GM12864 (cell line): ENCODE measurements around the gene ROMO1.
"Not testable (repeated sequence)": the region's sequence is repeated elsewhere in the genome, so short reads cannot be mapped to it uniquely, and the experiment has no call there.

Experiments used
- DNase-seq: peaks from one replicate; pipeline ENCODE4 v3.0.0-alpha.2; 2011; ENCODE audit warnings: low read depth
- H3K4me3 ChIP-seq: 2 replicates; pipeline ENCODE4 v1.5.1; 2011; ENCODE audit warnings: mild to moderate bottlenecking, low read depth, low read length, control low read depth
- TF ChIP-seq, protein P1 (sequence below): IDR thresholded peaks from 2 replicates; pipeline ENCODE4 v1.5.1; 2011; ENCODE audit warnings: low read depth, mild to moderate bottlenecking, moderate library complexity, low read length, control low read depth, inconsistent platforms; ENCODE audit errors: missing control alignments

The ROMO1 gene

DNA sequence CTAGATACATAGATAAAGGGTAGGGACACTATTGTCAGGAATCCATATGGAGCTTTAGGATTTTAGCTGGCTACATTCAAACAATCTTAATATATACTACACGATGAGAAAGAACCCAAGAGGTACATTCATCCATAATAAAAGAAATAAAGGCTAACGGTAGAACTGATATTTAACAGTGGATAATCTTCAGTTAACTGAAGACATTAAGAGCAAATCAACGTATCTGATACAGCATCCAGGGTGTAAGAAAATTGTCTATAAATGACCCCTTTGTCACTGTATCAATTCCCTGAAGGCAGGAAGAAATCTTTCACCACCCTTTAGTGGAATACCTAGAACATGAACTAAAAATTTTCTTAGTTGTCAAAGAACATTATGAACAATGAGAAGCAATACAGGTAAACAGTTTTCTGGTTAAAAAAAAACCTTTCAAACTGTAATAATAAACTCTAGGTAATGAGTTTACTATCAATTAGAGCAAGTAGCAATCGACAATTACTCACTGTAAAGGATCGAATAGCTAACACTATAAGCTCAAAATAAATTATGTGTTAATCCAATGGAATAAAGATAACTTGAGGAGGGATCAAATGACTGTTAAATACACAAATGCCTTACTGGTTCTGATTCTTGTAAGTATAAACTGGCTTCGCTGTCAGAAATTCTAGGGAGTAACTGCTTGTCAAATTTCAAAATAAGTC, 11.8 kb downstream of the ROMO1 start:
- no peak for DNase-seq
- no peak overlapping the region for H3K4me3 ChIP-seq
- TF ChIP-seq, protein P1, sequence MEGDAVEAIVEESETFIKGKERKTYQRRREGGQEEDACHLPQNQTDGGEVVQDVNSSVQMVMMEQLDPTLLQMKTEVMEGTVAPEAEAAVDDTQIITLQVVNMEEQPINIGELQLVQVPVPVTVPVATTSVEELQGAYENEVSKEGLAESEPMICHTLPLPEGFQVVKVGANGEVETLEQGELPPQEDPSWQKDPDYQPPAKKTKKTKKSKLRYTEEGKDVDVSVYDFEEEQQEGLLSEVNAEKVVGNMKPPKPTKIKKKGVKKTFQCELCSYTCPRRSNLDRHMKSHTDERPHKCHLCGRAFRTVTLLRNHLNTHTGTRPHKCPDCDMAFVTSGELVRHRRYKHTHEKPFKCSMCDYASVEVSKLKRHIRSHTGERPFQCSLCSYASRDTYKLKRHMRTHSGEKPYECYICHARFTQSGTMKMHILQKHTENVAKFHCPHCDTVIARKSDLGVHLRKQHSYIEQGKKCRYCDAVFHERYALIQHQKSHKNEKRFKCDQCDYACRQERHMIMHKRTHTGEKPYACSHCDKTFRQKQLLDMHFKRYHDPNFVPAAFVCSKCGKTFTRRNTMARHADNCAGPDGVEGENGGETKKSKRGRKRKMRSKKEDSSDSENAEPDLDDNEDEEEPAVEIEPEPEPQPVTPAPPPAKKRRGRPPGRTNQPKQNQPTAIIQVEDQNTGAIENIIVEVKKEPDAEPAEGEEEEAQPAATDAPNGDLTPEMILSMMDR: no peak

- no peak for DNase-seq
- TF ChIP-seq, protein P1: no peak
- no peak overlapping the region for H3K4me3 ChIP-seq
Measured at GRCh38 chr20:35711588-35712209, 12.5 kb downstream of the ROMO1 start.

DNA sequence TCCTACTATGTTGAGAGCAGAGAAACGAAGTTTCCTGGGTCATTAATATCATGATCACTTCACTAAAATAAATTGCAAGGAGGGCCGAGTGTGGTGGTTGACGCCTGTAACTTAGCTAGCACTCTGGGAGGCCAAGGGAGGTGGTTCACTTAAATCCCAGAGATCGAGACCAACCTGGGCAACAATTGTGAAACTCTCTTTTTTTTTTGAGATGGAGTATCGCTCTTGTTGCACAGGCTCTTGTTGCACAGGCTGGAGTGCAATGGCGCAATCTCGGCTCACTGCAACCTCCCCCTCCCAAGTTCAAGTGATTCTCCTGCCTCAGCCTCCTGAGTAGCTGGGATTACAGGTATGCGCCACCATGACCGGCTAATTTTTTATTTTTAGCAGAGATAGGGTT, 13.9 kb downstream of the ROMO1 start:
- not testable (repeated sequence) for DNase-seq, H3K4me3 ChIP-seq

DNA sequence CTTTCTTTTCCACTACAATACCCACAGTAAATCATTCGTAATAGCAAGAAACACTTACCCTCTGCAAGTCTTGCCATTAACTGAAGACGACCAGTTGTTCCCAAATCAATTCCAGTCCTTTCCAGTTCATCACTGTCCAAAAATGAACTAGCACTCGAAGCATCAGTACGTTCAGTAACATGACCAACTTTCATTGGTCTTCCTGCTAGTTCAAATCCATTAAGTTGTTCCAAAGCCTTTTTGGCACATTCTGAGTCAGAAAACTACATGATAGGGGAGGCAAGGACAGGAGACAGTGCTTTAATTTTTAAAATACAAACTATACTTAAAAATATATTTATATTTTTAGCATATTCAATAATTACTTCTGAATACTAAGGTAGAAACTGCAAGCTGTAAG, 14.9 kb downstream of the ROMO1 start:
- TF ChIP-seq, protein P1: no peak
- no peak for DNase-seq
- no peak overlapping the region for H3K4me3 ChIP-seq

DNA sequence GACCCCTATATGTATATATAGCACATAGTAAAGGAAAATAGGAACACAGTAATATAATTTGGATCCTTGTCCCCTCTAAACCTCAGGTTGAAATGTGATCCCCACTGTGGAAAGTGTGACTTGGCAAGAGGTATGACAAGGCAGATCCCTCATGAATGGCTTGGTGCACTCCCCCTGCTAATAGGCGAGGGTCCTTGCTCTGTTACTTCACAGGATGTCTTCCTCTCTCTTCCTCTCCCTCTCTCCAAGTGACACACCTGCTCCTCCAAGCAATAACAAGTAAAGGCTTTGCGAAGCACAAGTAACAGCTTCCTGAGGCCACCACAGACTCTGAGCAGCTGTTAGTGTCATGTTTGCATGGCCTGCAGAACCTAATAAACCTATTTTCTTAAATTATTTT, 16.4 kb downstream of the ROMO1 start:
- DNase-seq: no peak
- TF ChIP-seq, protein P1: no peak
- no peak overlapping the region for H3K4me3 ChIP-seq

DNA sequence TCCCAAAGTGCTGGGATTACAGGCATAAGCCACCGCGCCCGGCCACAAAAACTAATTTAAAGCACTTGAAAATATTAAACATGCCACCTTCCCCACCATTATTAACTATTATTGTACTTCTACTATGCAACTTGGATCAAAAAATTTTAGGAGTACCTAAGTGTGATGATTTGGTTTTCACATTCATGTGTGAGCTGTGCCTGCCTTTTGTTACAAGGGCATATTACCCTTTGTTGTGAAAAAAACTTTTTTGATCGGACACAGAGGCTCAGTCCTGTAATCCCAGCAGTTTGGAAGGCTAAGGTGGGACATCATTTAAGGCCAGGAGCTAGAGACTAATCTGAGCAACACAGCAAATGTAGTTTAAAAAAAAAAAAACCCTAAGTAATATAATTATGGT, 17.1 kb downstream of the ROMO1 start:
- no peak for DNase-seq
- H3K4me3 ChIP-seq: no peak overlapping the region
- TF ChIP-seq, protein P1: no peak

- not testable (repeated sequence) for DNase-seq, H3K4me3 ChIP-seq
Measured at GRCh38 chr20:35718321-35718720, 19.1 kb downstream of the ROMO1 start.

- TF ChIP-seq, protein P1: no peak
- no peak overlapping the region for H3K4me3 ChIP-seq
- no peak for DNase-seq
Measured at GRCh38 chr20:35718972-35719635, 19.9 kb downstream of the ROMO1 start.
